HG02678 (cell line): ENCODE results near the gene SP2.

Source experiments
- ATAC-seq: cut with Tn5 transposase; IDR thresholded peaks from one replicate; pipeline ENCODE4 v1.9.1; 2021; ENCODE audit warnings: mild to moderate bottlenecking, moderate library complexity; ENCODE audit not compliant: unreplicated experiment

SP2 gene

DNA sequence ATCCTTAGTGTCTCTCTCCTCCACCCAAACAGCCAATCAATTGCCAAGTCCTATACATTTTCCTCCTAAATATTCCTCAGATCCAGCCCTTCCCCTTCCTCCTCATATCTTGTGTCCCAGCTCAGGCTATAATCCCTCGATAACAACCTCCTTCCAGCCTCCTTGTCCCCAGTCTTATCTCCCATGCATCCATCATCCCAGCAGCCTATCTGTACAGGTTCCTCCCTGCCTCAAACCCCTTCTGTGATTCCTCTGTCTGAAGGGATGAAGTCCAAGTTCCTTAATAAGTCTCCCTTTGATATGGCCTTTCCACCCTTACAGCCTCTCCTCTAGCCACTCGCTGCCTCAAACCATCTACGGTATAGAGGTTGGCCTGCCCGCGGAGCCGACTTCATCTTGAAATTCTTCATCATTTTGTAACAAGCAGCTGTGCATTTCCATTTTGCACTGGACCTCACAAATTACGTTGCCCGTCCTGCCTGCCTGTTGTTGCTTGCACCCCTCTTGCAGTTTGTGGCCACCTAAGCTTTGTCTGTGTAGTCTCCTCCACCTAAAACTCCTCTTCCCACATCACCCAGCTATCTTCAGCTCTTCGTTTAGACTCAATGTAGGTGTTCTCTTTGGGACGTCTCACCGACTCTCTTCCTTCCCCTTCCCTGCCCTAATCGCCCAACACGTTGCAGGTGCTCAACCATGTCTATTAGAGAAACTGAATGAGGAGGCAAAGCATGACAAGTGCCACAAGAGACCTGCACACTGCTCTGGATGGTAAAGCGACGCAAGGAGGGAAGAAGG is 74.1 kb downstream of the SP2 start:
- no peak for ATAC-seq

DNA sequence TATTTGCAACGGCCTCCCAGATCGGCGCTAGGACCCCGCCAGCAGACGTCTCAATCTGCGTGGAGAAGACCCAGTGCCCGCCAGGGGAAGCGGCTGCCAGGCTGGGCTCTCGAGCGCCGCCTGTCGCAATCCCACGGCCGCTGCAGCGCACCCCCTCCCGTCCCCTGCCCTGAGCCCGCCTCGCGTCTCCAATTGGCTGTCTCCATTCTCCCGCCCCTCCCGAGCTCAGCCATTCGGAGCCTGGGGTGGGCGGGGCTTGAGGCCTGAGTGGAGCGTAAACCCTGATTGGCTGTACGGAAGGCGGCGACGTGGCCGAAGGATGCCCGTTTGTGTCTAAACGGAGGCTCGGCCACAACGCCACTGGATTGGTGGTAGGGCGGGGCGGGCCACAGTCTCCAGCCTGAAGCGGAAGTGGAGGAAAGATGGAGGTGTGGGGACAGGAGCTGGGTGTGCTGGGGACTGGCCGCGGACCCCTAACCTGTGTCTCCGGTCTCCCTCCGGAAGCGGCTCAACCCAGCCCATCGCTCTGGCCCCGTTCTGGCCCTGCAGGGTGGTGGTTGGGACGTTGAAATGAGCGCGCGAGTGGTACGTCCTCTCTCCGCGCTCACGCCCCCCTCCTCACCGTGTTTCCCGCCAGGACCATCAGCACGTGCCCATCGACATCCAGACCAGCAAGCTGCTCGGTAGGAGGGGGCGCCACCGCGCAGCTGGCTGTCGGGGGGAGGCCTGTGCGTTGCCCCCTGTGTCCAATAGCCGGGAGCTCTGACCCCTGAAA is 74.9 kb downstream of the SP2 start, which contains the start of gene CDK5RAP3:
CDK5RAP3 (plus strand) TSS at position 389 of the 775 bp plus-strand sequence; CDS start at position 423, 34 bp downstream.
- ATAC-seq, result peak; percentile 96

DNA sequence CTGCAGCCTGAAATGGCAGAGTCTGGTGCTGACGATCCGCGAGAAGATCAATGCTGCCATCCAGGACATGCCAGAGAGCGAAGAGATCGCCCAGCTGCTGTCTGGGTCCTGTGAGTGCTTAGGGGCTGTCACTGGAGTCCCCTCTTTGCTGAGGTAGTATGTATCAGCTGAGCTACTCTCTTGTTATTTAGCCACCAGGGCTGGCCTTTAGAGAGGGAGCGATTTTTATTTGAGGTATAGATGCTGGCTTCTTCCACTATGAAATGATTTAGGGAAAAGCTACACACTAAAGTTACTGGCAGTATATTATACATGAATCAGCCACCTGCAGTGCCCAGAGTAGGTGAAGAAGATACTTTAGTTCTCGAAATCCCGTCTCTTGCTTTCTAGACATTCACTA is 77.5 kb downstream of the SP2 start:
- ATAC-seq, result no peak

DNA sequence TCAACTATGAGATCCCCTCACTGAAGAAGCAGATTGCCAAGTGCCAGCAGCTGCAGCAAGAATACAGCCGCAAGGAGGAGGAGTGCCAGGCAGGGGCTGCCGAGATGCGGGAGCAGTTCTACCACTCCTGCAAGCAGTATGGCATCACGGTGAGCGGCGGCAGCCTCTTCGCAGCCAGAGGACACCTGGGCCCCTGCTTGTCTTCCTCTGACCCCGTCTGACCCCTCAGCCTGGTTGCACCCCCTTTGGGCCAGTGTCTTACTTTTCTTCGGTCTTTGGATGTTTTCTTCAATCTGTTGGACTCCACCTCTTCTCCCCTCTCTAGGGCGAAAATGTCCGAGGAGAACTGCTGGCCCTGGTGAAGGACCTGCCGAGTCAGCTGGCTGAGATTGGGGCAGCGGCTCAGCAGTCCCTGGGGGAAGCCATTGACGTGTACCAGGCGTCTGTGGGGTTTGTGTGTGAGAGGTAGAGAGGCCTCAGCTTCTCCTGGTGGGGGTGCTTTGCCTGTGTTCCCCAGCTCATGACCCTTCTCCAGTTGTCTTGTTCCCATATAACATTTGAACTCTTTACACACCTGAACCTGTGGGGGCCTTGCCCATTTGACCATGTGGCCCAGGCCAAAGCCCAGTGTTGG is 79.3 kb downstream of the SP2 start:
- ATAC-seq, result no peak

DNA sequence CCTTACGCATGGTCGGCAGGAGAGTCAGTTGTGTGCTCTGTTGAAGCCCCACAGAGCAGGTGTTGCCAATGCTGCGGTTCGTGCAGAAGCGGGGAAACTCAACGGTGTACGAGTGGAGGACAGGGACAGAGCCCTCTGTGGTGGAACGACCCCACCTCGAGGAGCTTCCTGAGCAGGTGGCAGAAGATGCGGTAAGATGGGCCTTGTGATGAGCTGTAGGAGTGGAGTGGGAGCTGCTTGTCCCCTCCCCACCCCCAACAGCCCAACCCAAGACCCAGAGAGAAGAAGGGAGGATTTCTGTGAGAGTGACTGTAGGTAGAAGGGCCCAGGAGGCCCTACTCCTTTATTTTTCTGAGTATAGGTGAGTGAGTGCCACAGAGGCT is 79.8 kb downstream of the SP2 start:
- ATAC-seq, result no peak

DNA sequence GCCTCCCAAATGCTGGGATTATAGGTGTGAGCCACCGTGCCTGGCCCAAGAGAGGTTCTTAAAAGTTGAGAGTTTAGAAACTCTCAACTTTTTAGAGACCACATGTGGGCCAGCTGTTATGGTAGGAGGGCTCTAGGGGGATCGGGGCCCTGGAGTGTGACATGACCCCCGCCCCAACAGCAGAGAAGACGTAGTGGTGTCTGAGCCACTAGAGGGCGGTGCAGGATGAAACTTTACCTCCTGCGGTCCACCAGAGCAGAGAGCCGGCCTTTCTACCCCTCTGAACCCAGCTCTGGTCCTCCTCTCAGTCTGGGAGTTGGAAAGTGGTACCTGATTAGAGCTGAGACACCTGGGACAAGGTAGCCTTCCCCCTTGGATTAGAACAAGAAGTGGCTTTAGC is 82.3 kb downstream of the SP2 start:
- ATAC-seq, result no peak
